ENCODE results near the gene CDC20B.

The CDC20B gene

GRCh38 chr5:55108661-55109060, 64.3 kb downstream of the CDC20B start:
- TF ChIP-seq CTCF (IDR thresholded peaks at IDR 0.05), result no peak

- TF ChIP-seq CTCF (IDR thresholded peaks at IDR 0.05), result no peak
Observed at GRCh38 chr5:55104946-55105701, 67.9 kb downstream of the CDC20B start.

GRCh38 chr5:55104036-55104772, 68.8 kb downstream of the CDC20B start:
- no peak for TF ChIP-seq CTCF (IDR thresholded peaks at IDR 0.05)

DNA sequence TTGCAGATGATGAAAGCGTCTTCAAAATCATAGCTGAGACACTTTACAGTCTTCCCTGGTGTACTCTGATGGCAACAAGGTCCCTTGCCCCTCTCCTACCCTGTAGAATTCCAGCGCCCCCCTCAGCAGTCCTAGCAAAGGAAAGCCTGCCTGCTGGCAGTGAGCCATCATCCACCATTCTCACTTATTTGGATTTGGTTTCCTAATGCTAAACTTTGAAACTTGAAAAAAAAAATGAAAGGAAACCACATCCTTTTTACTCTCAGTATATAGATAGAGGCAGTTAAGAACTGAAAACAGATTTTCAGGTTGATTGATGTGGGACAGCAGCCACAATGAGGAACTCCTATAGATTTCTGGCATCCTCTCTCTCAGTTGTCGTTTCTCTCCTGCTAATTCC, 70.6 kb downstream of the CDC20B start, which contains the start of gene GZMA:
Gene GZMA, plus strand, starts transcription at position 299 of the 400 bp plus-strand sequence. Its CDS starts 37 bp downstream, at position 336.
- TF ChIP-seq CTCF (IDR thresholded peaks at IDR 0.05), result no peak

DNA sequence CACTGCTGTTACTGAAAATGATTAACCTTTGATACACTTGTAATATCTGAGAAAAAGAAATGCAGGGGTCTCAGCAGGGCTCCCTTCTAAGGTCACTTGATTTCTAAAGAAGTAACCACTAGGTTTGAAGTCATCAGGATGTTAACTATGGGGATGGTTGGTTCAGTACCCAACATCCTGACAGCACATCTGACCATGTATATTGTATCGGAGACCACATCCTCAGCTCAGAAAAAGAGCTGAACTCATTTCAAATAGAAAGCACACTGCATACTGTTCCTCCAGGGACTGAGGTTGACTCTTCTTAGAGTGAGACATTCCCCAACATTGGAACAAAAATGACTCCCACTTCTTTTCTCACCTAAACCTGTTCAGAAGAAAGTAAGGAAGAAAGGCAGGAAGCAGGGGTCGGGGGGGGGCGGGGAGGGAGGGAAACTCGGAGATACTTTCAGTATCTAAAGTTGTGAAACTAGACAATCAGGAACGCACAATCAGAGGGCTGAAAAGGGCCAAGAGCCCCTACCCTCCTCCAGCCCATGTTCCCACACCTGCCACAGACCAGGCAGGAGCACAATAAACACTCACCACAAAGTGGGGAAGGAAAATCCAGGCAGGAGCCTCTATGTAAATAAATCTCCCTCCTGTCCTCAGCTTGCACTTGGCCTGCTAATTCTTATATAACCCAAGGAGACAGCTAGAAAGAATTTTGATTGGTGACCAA, 71.3 kb downstream of the CDC20B start:
- TF ChIP-seq CTCF (IDR thresholded peaks at IDR 0.05), result no peak

DNA sequence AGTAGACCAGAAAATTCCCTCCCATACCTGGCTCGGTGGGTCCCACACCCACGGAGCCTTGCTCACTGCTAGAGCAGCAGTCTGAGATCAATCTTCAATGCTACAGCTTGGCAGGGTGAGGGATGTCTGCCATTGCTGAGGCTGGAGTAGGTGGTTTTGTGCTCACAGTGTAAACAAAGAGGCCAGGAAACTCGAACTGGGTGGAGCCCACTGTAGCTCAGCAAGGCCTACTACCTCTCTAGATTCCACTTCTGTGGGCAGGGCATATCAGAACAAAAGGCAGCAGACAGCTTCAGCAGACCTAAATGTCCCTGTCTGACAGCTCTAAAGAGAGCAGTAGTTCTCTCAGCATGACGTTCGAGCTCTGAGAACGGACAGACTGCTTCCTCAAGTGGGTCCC, 76.1 kb downstream of the CDC20B start:
- TF ChIP-seq CTCF (IDR thresholded peaks at IDR 0.05), result no peak

DNA sequence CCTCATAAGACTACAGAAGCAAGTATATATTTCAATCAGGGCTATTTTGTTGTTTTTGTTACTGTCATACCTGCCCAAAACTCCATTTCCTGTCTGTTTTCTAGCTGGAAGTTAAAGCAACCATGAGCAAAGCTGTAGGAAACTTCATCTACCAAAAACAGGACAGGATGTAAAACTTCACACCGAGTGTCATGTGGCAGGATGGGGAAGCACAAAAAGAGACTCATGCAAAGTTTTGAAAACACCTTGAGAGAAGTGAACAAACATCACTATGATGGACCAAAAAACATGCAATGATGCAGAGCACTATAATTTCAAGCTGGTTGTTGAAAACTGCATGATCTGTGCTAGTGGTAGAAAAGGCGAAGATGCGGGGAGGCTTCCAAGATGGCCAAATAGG, 76.8 kb downstream of the CDC20B start:
- TF ChIP-seq CTCF (IDR thresholded peaks at IDR 0.05), result no peak
